UCSD-AML1 (cell line): ENCODE measurements around the gene TM4SF5.
"Not testable (repeated sequence)": the region's sequence is repeated elsewhere in the genome, so short reads cannot be mapped to it uniquely, and the experiment has no call there.

Experiments used
- DNase-seq: peaks from one replicate; lab custom pipeline; 2025; ENCODE audit not compliant: unreplicated experiment; lab: John Stamatoyannopoulos, UW

The TM4SF5 gene

DNA sequence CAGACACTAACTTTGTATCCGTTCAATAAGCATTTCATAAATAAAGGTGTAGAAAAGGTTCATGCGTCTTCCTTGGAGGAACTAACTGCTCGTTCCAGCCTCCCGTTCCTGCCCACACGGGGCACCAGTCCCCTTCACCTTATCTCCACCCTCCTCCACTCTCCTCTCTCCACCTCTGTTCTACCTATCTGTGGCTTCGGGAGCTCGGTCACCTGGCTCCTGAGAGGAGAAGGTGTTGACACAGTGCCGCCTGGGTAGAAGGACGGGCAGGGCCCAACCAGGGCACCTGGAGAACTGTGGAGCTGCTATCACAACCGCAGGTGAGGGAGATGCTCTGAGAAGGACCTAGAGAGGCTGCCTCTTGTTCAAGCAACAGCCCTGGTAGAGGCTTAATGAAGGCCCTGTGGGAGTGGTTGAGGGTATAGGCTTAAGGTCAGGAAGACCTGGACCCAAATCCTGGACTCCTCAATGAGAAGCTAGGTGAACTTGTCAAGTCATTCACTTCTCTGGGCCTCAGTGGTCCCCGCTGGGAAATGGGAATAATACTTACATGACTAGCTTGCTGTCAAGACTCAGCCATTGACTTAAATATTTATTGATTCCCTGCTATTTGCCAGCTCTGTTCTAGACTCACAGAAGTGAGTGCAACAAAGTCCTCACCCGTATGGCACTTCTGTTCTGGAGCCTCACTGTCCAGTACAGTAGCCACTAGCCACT is 51.8 kb downstream of the TM4SF5 start:
- DNase-seq, result no peak

DNA sequence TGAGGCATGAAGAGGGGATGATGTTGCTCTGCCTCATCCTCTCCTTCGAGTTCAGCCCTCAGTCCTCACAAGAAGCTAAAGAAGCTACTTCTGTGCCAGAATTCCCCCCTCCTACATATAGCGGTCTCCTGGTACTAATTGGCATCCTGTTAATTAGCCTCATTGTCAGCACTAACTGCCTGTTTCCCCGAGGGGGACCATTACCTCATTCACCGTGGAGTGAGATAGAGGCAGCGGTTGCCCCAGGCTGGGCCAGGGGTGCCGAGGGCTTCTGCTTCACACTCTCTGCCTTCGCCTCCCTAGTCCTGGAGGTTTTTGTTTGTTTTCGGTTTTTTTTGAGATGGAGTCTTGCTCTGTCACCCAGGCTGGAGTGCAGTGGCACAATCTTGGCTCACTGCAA is 55.7 kb downstream of the TM4SF5 start:
- DNase-seq, result no peak

DNA sequence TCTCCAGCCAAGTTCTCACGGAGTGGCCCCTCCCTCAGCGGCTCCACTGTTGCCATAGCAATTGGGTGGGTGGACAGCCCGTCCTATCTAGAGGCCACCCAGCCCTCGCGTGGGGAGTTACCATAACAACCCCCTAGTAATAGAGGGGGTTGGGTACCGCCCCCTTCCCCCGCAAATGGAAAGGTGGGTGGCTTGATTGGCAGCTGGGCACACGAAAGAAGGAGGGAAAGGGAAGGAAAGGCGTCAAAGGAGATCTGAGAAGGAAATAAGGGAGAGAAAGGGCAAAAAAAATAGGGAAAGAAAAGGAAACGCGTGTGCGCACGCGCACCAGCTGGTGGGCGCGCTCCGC is 61.1 kb downstream of the TM4SF5 start:
- not testable (repeated sequence) for DNase-seq
